ENCODE results near the gene BBOX1.

Gene BBOX1

GRCh38 chr11:27025957-27026733 is 14.5 kb upstream of the BBOX1 start:
- no peak for DNase-seq

DNA sequence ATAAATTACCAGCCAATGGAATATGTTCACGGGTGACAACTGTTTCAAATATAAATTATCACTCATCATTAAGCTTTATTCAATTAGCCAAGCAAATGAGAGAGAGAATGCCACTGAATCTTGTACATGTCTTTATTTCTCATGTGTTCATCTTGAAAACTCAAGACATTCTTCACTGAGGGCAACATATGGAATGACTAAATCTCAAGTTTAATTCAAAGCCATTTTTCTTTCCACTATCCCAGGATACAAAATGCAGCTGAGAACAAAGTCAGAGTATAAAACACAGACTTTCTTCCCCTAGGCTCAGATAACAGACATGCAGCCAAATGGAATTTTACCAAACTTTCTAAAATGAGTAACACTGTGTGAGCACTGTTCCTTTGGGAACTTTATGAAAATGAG is 12.1 kb upstream of the BBOX1 start:
- no peak for DNase-seq

- no peak for DNase-seq
These were observed 10.6 kb upstream of the BBOX1 start for GRCh38 chr11:27029966-27030365.

DNA sequence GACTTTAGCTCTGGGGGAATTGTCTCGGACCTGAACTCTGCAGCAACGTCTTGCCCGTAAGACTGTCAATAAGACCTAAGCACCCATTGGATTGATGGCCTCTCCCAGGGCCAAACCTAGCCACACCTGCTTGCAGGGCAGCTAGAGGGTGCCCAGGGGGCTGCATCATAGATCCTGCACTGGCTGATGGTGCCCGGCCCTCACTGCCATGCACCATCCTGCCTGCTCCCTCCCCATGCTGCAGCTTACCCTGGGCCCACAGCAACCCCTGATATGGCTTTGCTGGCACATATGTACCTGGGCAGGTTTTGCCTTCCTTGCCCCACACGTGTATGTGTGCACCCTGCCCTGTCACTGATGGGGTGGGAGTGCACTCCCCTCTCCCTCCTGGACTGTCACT is 8.9 kb upstream of the BBOX1 start:
- DNase-seq = no peak

DNA sequence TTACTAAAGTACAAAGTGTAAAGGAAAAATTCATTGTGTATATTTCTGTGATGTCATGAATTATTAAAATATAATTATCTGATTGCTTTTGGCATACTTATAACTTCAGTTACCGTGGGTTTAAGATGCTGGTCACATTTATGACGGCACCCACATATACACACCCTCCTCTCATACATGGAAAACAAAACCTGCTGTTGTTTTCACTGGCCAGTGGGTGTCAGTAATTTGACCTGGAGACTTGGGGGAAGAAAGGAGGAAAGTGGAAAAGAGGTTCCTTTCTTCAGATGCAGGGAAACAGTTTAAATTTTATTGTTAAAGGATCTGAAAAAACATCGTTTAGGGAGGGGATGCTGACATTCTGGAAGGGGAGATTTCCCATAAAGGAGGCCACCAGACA is 742 bp upstream of the BBOX1 start:
- no peak for DNase-seq

- DNase-seq = no peak
These were observed 705 bp downstream of the BBOX1 start for GRCh38 chr11:27041141-27041899.

DNA sequence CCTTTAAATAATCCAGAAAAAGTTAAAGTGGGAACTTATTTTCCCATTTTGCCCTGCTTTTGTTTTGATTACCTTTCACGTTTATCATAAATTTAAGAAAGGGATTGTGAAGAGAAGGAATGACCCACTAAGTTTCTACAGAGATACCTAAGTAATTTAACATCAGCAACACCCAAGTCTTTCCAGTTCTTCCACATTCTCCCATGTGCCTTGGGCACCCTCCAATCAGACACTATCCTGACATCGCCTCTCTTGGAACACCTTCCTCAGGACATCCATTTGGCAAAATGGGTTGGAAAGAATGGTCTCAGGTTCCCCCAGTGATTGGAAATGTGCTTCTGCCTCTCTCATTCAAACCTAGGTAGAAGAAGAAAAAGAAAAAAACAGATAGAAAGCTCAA is 6.3 kb downstream of the BBOX1 start:
- no peak for DNase-seq

GRCh38 chr11:27052668-27053067 is 12.1 kb downstream of the BBOX1 start:
- DNase-seq = no peak

DNA sequence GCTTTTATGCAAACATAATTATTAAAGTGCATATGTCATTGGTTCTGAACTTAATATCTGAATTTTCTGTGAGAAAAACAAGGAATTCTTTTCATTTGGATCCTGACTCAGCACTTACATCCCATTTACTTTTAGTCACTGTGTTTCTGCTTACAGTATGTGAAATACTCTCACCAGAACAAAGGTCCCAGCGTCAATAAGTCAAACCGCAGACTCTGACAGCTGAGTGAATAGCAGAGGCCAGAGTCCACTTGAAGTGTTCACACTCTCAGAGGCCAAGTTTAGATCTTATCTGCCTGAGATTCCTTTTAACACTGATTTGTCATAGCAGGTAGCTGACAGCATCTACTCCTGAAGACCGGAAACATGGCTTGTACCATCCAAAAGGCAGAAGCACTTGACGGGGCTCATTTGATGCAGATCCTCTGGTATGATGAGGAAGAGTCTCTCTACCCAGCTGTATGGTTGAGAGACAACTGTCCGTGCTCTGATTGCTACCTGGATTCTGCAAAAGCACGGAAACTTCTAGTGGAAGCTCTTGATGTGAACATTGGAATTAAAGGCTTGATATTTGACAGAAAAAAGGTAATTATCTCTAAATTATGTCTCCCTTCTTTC is 14.6 kb downstream of the BBOX1 start:
- no peak for DNase-seq

DNA sequence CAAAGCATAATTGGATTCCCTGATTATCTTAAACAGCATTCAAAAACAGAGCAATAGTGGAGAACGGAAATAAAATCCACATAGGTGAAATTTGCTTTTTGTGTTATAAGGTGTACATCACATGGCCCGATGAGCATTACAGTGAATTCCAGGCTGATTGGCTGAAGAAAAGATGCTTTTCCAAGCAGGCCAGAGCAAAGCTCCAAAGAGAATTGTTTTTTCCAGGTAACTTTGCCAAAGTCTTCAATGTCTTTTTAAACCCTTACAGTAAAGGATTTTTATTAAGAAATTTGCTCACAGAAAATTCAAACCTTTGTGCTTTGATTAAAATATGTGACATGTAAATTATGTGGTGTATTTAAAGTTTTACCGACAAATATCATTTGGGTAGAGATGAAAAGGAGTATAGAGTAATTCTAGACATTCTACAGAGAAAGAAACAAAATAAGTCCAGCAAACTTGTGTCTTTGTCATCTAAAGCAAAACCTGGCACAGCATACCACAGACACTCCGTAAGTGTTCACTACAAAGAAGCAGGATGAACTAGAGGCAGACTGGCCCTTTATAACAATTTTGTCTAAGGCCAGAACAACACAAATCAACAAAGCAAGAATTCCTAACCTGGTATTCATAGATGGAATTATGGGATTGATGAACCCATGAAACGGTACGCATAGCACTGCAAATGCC is 16.6 kb downstream of the BBOX1 start:
- DNase-seq = no peak

GRCh38 chr11:27058456-27058855 is 17.8 kb downstream of the BBOX1 start:
- DNase-seq = no peak

DNA sequence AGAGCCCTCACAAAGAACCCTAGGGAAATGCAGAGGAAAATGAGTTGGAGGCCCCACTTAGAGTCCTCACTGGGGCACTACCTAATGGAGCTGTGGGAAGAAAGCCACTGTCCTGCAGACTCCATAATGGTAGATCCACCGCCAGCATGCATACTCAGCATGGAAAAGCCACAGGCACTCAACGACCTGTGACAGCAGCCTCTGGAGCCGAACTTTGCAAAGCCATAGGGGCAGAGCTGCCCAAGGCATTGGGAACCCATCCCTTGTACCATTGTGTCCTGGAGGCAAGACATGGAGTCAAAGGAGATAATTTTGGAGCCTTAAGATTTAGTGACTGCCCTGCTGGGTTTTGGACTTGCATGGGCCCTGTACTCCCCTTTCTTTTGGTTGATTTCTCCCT is 18.8 kb downstream of the BBOX1 start:
- no peak for DNase-seq

DNA sequence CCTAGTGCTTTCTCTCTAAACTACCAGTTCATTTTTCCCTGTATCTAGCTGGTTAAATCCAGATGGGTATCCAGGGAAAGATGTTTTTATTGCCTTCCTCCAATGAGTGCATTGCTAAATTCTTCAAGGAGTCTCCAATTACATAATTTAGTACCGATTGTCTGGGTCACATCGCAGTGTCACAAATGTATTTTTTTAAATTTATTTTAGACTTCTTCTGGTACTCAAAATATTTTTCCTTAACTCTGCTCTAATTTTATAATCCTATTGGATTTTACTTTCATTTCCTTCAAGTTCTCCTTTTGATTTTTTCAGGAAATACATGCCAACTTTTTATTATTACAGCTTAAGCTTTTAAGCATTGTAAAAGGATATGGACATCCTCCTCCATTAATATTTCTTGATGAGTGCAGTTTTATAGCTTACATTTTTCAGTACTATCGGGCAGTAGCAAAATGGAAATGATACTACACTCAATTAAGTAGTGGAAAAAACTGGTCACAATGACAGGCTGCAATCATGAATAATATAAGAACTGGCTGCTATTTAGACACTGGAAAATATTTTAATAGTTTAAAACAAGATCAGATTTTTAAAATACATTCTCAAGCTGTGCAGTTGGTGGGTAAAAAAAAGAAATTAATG is 20.3 kb downstream of the BBOX1 start:
- no peak for DNase-seq

- DNase-seq = no peak
These were observed 20.8 kb downstream of the BBOX1 start for GRCh38 chr11:27061461-27061821.

- DNase-seq = no peak
These were observed 23.5 kb downstream of the BBOX1 start for GRCh38 chr11:27064086-27064485.

- no peak for DNase-seq
These were observed 34.6 kb downstream of the BBOX1 start for GRCh38 chr11:27075192-27075591.

DNA sequence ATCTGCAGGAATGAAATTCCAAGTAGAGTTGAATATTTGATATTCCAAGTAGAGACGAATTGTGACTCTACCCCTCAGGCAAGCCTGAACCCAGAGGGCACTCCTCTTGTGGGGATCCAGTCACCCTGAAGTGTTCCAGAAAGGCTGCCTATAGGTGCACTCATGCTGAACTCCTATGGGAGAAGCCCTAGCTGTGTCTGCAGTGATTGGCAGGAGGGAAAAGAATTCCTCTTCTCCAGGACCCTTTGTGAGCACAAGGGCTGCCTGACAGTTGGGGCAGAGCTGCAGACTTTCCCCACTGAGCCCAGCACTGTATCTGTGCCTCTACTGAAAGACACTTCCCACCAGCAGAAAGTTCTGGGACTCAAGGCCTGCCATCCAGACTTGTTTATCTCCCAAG is 35.0 kb downstream of the BBOX1 start:
- no peak for DNase-seq

GRCh38 chr11:27076121-27076589 is 35.5 kb downstream of the BBOX1 start:
- DNase-seq = no peak

- DNase-seq = no peak
These were observed 40.4 kb downstream of the BBOX1 start for GRCh38 chr11:27081056-27081455.

GRCh38 chr11:27083241-27083640 is 42.6 kb downstream of the BBOX1 start:
- DNase-seq = no peak

GRCh38 chr11:27083782-27084181 is 43.2 kb downstream of the BBOX1 start:
- DNase-seq = no peak

GRCh38 chr11:27084518-27084917 is 43.9 kb downstream of the BBOX1 start:
- DNase-seq = no peak

GRCh38 chr11:27085111-27085510 is 44.5 kb downstream of the BBOX1 start:
- no peak for DNase-seq
